ENCODE results near the gene PRM2.

PRM2 gene, protein sequence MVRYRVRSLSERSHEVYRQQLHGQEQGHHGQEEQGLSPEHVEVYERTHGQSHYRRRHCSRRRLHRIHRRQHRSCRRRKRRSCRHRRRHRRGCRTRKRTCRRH

DNA sequence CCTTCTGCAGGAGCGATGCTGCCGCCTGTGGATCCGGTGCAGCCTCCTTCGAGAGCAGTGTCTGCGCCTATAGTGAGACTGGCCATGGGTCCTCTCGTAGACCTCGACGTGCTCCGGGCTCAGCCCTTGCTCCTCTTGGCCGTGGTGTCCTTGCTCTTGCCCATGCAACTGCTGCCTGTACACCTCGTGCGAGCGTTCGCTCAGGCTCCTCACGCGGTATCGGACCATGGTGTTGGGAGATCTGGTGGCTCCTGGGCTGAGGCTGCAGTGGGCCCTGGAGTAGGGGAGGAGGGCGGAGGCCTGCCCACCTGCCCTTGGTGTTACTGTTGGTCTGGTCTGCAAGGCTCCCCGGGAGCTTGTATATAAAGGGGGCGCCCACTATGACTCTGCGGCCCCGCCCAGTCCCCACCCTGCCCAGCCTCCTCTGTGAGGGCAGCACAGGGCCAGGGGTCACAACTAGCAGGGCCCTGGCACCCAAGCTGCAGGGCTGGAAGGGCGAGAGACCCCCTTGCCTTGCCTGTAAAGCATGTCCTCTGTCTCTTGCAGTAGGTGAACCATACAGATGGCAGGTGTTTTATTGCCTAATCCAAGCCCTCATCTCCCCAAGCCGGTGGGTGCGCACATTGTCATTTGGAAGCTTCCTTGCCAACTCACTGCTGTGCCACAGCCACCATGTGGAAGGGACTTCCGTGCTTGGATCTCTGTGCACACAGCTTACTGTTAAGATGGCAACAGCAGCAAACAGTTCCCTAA is at the start of gene PRM2:
Gene PRM2 (minus strand): TSS at position 338 of the 753 bp plus-strand sequence. CDS start 110 bp downstream, at position 228.
- no peak for DNase-seq

DNA sequence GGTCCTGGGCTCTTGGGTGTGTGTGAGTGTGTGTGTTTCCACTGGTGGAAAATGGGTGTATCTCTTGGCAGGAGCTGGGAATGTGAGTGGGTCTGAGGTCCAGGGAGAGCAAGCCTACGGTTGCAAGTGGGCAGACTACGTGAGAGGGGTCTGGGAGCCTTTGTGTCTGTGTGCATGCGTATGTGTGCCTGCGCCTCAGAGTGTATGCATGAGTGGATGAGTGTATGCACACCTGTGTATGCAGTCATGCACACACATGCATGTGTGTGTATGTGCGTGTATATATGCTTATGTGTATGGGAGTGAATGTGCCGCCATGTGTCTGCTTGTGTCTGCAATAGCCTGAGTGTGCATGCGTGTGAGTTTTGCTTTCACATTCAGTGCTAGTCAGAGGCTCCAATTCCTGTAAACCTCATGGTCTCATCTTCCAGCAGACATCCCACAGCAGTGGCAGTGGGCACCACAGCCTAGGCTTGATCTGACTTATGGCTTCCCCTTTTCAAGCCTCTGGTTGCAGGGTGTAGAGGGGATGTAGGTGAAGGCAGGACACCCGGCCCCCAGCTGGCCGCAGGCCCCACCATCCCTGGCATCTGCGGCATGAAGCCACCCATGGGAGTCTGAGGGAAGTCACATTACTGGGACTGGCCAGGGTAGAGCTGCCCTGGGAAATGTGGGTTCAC is 49.3 kb upstream of the PRM2 start:
- peak; percentile 41 for DNase-seq

DNA sequence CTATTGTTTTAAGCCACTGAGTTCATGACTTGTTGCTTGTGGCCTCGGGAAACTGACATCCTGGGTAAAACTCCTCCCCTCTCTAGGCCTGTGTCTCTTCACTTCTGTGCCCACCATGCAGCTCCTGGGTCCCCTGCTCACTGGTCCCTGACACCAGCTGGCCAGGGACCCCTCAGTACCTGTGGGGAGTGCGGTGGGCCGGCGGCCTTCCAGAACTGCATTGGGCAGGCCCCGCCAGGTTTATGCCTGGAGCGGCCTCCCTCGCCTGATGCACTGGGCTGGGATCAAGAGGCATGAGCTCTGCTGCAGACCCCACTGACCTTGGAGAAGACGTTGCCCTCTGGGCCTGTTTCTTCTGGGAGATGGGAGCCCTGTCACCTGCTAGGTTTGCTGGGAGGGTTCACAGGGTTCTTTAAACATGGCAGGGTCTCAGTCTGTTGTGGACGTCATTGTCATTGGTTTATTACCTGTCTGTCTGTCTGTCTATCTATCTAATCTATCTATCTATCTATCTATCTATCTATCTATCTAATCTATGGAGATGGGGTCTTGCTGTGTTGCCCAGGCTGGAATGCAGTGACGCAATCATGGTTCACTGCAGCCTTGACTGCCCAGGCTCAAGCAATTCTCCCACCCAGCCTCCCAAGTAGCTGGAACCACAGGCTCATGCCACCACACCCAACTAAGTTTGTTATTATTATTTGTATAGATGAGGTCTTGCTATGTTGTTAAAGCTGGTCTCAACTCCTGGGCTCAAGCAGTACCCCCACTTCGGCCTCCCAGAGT is 47.5 kb upstream of the PRM2 start:
- no peak for DNase-seq

DNA sequence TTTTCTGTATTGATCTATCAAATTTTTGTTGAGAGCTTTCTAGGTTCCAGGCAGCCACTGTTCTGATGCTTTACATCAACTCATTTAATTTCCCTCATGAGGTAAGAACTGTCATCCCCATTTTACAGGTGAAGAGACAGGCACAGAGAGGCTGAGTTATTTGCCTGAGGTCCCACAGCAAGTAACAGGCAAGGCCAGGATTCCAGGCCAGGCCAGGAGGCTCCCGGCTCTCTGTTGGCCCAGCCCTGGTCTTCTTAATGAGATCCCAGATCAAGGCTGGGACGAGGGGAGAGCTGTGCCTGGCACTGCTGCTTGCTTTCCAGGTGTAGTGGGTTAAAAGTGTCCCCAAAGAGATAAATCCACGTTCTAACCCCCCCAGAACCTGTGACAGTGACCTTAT is 46.5 kb upstream of the PRM2 start:
- no peak for DNase-seq

DNA sequence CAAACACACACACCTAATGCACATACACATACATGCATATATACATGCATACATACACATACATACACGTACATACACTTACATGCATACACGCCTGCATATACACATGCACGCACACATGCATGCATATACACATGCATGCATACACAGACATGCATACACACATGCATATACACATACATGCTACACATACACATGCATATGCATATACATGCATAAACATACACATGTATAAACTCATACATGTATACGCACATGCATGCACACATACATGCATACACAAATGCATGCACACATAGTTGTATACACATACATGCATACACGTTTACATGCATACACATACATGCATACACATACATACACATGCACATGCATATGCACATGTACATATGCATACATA is 45.4 kb upstream of the PRM2 start:
- no peak for DNase-seq

DNA sequence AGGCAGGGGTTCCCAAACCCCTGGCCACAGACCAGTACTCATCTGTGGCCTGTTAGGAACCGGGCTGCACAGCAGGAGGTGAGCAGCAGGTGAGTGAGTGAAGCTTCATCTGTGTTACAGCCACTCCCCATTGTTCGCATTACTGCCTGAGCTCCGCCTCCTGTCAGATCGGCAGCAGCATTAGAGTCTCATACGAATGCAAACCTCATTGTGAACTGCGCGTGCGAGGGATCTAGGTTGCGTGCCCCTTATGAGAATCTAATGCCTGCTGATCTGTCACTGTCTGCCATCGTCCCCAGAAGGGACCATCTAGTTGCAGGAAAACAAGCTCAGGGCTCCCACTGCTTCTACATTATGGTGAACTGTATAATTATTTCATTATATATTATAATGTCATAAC is 43.9 kb upstream of the PRM2 start:
- no peak for DNase-seq

DNA sequence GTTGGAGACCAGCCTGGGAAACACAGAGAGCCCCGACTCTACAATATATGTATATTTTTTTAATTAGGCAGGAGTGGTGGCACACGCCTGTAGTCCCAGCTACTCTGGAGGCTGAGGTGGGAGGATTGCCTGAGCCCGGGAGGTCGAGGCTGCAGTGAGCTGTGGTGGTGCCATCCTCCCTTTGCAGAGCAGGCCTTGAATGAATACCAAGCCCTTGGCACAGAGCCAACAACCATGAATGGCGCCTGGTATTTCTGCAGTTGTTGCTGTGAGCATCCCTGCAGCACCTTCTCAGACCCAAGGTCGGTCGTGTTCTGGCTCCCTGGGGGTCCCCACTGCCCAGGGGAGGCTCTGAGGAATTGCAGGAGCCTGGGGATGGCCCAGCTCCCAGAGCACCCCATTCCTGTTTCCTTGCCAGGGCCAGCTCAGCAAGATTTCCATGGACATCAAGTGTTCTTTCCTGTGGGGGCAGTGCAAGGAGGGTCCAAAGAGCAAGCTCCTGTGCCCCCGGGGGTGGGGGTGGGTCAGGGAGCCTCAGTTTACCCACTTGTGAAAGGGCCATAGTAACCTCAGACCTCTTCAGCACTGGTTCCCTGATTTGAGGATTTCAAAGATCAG is 43.4 kb upstream of the PRM2 start:
- DNase-seq = peak; percentile 15

DNA sequence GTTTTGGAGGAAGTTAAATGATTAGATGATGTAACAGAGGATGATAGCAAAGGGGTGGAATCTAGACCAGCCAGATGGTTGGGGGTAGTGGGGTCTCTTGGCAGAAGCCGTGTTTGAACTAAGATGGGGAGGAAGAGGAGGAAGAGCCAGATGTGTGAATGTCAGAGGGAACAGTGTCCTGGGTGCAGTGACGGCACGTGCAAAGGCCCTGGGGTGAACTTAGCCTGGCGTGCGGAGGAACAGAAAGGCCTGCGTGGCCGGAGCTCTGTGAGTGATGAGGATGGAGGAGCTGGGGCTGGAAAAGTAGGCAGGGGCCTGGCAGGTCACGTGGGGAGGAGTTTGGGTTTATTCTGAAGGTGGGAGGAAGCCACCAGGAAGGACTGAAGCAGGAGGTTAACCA is 42.5 kb upstream of the PRM2 start:
- DNase-seq = no peak

DNA sequence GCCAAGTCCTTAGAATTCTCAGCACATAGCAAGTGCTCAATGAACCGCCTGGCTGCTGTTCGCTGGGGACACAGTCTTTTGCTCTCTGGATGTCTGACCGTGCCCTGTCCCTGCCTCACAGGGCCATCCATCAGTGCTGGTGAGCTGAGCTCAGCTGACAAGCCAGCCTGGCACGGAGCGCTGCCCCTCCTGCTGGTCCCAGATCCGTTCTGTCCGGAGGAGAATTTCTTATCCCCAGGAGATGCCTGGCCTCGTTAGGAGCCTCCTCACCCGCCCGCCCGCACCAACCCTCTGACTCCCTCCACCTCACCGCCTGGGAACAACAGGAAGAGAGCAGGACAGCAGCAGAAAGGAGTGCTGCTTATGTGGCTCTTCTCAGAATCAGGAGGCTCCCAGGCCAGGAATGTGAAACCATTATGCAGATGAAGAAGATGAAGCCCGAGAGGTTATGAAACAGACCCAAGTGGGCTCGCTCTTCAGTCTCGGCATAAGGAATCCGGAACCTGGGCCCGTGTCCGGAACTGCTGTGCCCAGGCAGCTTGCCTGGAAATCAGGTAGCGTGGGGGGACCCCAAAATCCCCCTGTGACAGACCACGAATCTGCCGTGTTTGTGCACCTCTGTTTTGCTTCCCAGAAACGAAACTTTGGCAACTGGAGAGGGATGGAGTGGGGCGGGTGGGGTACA is 40.2 kb upstream of the PRM2 start:
- no peak for DNase-seq

DNA sequence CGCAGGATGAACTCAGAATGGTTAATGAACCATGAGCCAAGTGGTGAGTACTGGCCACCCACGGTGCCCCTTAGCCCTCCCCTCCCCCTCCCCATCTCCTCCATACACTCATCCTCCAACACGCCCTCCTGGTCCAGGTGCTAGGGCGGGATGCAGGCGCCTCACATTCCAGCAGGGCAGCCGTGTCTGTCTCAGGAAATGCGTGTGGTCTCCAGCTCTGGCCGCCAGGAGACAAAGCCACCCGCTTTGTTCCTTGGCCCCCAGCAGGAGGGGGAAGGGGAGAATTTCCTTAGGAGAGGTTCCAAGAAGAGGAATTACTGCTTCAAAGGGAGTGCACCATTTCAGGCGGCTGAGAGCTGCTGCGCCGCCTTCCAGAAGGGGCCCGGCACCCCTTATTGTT is 39.2 kb upstream of the PRM2 start:
- DNase-seq = no peak

DNA sequence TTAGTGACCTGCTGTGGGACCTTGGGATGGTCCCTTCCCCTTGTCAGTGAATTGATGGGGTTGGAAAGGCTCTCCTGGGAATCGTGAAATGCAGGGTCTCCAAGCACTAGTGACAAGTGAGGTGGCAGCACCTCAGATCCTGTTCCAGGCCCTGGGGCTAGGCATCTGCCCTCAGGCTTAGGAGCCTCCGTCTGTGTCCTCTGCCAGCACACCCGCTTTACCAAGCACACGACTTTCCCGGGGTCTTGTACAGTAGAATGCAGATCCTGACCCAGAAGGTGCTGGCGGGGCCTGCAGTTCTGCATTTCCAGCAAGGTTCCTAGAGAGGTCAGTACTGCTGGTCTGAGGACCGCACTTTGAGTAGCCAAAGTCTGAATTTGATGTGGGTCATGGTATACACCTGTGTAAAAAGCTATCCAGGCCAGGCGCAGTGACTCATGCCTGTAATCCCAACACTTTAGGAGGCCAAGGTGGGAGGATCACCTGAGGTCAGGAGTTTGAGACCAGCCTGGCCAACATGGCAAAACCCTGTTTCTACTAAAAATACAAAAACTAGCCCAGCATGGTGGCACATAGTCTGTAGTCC is 38.1 kb upstream of the PRM2 start:
- DNase-seq = no peak

DNA sequence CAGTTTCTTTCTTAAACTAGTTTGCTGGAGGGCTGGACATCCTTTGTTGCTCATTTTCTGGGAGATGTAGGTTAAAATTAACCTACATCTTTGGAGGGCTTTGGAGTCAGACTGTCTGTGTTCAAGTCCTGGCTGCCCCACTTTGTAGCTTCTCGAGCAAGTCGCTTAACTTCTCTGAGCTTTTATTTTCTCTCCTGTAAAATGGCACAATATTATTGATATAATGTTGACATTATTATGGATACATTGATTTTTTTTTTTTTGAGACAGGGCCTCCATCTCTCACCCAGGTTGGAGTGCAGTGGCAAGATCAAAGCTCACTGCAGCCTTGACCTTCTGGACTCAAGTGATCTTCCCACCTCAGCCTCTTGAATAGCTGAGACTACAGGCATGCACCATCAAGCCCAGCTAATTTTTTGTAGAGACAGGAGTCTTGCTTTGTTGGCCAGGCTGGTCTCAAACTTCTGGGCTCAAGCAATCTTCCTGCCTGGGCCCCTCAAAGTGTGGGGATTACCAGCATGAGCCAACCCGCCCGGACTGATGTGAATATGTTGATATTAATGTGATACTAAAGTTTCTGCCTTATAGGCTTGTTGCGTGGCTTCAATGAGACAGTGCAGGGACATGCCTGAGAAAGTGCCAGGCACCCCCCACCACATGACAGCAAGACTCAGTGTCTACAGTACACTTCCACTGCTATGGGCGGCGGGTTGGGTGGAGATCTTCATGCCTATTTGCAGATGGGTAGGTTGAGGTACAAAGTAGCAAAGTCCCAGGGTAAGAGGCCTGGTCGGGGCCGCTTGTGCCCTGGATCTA is 37.4 kb upstream of the PRM2 start:
- no peak for DNase-seq

DNA sequence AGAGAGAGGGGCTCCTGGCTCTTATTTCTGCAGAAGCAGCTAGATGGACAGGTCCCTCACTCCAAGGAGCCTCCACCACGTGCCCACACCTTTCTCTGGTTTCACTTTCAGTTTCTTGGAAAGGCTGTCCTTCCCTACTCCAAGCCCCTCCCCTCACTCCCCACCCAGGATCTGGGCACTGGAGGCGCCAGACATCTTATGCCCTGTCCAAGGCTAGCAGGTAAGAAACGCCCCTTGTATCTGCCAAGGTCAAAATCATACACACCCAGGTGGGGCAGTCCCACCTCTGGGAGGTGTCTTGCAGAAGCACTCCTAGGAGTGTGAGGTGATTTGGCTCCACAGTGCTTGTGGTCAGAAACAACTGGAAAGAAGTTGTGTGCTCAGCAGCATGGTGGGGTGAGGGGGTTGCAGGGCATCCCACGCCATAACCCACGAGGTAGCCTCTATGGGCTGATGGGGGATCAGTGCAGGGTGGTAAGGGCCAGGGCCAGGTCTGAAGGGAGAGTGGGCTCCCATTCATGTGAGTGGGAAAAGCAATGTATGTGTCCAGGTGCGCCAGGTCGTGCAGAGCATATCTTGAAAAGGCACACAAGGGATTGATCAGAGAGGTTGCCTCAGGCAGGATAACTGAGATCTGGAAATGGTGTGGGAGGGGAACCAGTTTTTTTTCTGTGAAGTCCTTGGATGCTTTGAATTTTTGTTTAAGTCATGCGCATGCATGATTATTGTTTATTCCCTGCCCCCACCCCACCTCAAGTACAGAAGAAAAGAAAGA is 36.6 kb upstream of the PRM2 start:
- peak; percentile 26 for DNase-seq

DNA sequence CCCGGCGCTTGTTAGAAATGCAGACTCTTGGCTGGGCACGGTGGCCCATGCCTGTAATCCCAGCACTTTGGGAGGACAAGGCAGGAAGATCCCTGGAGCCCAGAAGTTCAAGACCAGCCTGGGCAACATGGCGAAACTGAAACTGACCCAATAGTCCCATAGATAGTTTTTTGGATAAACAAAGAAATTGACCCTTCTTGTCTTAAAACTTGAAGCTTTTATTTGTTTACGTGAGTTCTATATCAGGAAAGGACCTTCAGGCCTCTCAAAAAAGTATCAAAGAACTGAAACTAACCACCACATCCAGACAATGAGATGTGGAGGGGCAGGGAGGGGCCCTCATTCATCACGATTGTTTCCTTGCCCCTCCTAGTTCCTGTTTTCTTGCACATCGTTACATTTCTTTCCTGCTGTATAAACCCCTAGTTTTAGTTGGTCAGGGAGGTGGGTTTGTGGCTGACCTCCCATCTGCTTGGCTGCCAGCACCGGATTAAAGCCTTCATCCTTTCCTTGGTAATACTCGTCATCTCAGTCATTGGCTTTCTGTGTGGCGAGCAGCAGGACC is 34.8 kb upstream of the PRM2 start:
- DNase-seq = no peak

DNA sequence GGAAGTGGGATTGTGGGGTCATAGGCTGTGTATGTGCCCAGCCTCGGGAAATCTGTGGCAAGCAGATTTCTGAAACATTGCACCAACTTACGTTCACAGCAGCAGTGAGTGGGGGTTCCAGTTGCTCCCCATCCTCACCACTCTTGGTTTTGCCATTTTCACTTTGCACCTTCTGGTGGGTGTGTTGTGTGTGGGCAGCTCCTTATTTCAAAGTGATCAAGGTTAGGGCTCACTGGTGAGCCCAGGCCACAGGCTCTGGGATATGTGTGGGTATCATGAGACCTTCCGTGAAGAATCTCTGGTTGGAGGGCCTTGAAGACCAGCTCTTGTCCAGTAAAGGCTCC is 34.3 kb upstream of the PRM2 start:
- no peak for DNase-seq

DNA sequence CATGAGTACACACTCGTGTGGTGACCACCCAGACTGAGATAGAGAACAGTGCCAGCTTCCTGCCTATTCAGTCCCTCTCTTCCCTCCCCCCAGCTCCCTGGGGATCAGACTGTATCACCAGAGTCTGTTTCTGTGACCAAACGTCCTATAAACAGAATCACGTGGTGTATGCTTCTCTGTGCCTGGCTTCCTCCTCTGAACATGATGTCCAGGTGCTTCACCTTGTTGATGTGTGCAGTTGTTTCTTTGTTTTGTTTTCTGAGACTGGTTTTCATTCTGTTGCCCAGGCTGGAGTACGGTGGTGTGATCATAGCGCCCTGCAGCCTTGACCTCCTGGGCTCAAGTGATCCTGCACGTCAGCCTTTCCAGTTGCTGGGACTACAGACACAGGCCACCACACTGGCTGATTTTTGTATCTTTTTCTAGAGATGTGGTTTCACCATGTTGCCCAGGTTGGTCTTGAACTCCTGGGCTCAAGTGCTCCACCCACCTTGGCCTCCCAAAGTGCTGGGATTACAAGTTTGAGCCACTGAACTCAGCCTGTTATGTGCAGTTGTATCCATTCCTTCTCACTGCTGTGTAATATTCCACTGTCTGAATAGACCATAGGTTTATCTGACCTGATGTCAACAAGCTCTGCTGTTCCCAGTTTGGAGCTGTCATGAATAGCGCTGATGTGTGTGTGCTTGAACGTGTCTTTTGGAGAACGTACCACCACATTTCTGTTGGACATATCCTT is 33.8 kb upstream of the PRM2 start:
- no peak for DNase-seq

DNA sequence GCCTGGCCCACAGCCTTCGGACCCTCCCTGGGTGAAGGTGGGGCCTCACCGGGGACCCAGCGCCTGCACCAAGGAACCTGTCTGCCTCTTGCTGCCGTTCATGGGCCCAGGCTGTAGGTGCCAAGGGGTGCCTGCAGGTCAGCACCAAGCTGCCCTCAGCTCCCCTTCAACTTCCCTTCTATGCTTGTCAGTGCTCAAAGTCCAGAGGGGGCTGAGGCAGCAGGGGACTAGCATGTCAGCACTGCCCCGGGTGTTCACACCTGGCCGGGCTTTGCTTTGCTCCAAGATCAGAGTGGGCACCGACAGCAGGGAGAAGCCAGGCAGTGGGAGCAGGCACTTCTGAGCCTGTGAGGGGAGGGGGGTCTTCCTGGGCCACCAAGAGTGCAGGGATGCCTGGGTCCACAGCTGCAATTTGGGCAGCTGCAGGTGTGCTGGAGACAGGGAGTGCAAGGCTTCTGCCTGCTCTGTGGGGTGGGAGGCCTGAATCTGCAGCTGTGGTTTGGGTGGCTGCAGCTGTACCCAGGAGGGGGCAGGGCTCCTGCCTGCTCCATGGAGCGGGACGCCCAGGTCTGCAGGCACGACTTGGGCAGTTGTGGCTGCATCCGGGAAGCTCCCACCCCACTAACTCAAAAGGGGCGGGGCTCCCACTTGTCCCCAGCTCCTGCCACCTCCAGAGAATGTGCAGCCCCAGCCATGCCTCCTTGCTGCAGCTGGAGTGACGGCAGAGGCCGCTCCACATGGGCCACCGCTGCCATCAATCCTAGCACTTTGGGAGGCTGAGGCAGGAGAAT is 32.4 kb upstream of the PRM2 start:
- DNase-seq = no peak

DNA sequence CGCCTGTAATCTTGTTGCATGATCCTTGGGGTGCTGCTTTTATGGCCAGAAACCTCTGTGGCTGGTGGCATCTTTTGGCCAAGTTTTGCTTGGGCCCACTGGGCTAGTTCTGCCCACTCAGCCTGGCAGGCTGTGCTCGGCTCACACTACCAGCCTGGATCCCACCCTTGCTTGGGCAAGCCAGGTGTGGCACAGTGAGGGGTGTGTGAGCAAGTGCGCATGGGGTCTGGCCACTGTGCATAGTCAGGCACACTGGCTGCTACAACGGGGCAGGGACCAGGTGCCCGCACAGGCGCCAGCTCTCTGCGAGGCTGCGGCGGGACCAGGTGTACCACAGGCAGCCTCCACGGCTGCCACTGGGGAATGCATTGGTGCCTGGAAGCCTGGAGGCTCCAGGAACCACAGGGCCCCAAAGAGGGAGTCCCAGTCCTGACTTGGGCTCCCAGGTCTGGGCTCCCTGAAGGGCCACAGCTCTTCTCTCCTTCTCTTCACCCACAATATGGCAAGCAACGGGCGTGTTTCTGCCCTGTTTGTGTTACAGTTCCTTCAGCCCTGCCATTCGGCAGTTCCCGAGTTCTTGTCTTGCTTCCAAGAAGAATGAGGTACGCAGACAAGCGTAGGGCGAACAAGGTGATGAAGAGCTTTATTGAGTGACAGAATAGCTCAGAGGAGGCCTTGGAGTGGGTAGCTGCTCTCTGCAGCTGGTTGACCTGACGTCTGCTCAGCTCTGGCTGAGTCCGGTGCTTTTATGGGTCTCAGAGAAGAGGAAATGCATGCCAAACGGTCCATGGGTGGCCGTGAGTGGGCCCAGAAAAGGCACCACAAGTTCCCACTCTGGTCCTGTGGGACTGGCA is 31.6 kb upstream of the PRM2 start:
- no peak for DNase-seq
